GM12878 (cell line): ENCODE data around the gene ATP6V1A. TPM values are rescaled to one million over a fixed set of nuclear protein-coding genes. Genes with fewer than 3 reads are reported as not detected.

Experiments used
- ATAC-seq: fragments of 200-7000 bp; cut with Tn5 transposase; 3 replicates; pipeline ENCODE4 v1.9.1; 2020; ENCODE audit warnings: mild to moderate bottlenecking, moderate library complexity
- BruUV-seq: library from RNA; stranded (reverse); fragments of 400-500 nt; replicated peaks from 2 replicates; lab custom pipeline; 2021; lab: Mats Ljungman, UMichigan
- CTCF ChIA-PET: fragments of 300-600 bp; sonication (Branson Sonifier 250); formaldehyde crosslinking; extraction: SDS; loops from one replicate; lab custom pipeline; 2021; ENCODE audit warnings: inconsistent platforms; lab: Yijun Ruan, JAX
- POLR2A ChIA-PET: fragments of 350-600 bp; formaldehyde crosslinking; extraction: SDS; loops from one replicate; lab custom pipeline; 2021; ENCODE audit warnings: inconsistent platforms; lab: Charles Lee
- RAD21 ChIA-PET: fragments of 300-600 bp; sonication (Branson Sonifier 250); formaldehyde crosslinking; loops from one replicate; lab custom pipeline; 2023; ENCODE audit warnings: antibody characterized with exemption; ENCODE audit not compliant: unreplicated experiment; lab: Charles Lee
- SMC1A ChIA-PET: fragments of 300-600 bp; sonication (Branson Sonifier 250); formaldehyde crosslinking; loops from one replicate; lab custom pipeline; 2023; ENCODE audit not compliant: unreplicated experiment, uncharacterized antibody; lab: Charles Lee
- DNase-seq: peaks from one replicate; pipeline ENCODE4 v3.0.0-alpha.2; 2011; ENCODE audit warnings: low read depth, low spot score
- FAIRE-seq: peaks from 3 replicates; lab custom pipeline; 2011; peaks lifted over from hg19 to GRCh38; lab: Jason Lieb, UNC
- H2AFZ ChIP-seq: 2 replicates; pipeline ENCODE4 v1.6.0; 2011; ENCODE audit warnings: low read depth, low read length, control low read depth; ENCODE audit not compliant: control insufficient read depth
- H3K27ac ChIP-seq: 2 replicates; pipeline ENCODE4 v1.5.1; 2011; ENCODE audit warnings: control low read depth; ENCODE audit not compliant: control insufficient read depth, insufficient read depth
- H3K27me3 ChIP-seq, 2 experiments: replicated peaks in 1 of 2; 2 replicates each; pipeline versions ENCODE4 v1.6.0 to v1.6.1; 2011; ENCODE audit warnings: low read length in 1 of 2; ENCODE audit not compliant: control insufficient read depth in 2 of 2, insufficient read depth in 2 of 2
- H3K36me3 ChIP-seq, 2 experiments: 2 replicates each; pipeline ENCODE4 v1.5.1; 2011; ENCODE audit warnings: low read length in 1 of 2; ENCODE audit not compliant: control insufficient read depth in 2 of 2, insufficient read depth in 2 of 2
- H3K4me1 ChIP-seq: 2 replicates; pipeline ENCODE4 v1.6.1; 2011; ENCODE audit warnings: mild to moderate bottlenecking, low read length, moderate library complexity, mixed read lengths; ENCODE audit not compliant: control insufficient read depth, insufficient read depth
- H3K4me2 ChIP-seq: 2 replicates; pipeline ENCODE4 v1.6.0; 2011; ENCODE audit warnings: control low read depth; ENCODE audit not compliant: control insufficient read depth, insufficient read depth
- H3K4me3 ChIP-seq: fragments of 200-600 bp; sonication (generic); 2 replicates; pipeline ENCODE4 v1.5.1; 2016
- H3K79me2 ChIP-seq: 2 replicates; pipeline ENCODE4 v1.6.0; 2011; ENCODE audit warnings: low read length; ENCODE audit not compliant: control insufficient read depth, insufficient read depth
- H3K9ac ChIP-seq: 2 replicates; pipeline ENCODE4 v1.8.0; 2011; ENCODE audit warnings: low read length, control low read depth, mixed read lengths; ENCODE audit not compliant: control insufficient read depth, insufficient read depth
- H3K9me3 ChIP-seq: replicated peaks from 3 replicates; pipeline ENCODE4 v1.5.1; 2011; ENCODE audit warnings: mild to moderate bottlenecking, low read length; ENCODE audit not compliant: control insufficient read depth, insufficient read depth
- H4K20me1 ChIP-seq: 2 replicates; pipeline ENCODE4 v1.6.0; 2011; ENCODE audit not compliant: control insufficient read depth, insufficient read depth
- EGR1 ChIP-seq, 2 experiments: IDR thresholded peaks; 1 replicate in 1 of 2; 2 replicates in 1 of 2; pipeline ENCODE4 v1.6.1; 2011 to 2012; ENCODE audit warnings: low read depth in 2 of 2, low read length in 2 of 2, borderline replicate concordance in 1 of 2, mild to moderate bottlenecking in 1 of 2, moderate library complexity in 1 of 2
- ELK1 ChIP-seq: IDR thresholded peaks from 2 replicates; pipeline ENCODE4 v1.6.1; 2012; ENCODE audit warnings: low read depth, low read length, improper control_type of control experiment
- ETV6 ChIP-seq, 2 experiments: fragments of 450-650 bp in 1 of 2; IDR thresholded peaks in 1 of 2; conservative IDR thresholded peaks in 1 of 2; 2 replicates each; pipeline ENCODE4 v1.6.1; 2014; ENCODE audit warnings: antibody characterized with exemption in 1 of 2, borderline replicate concordance in 1 of 2, low read depth in 1 of 2, mild to moderate bottlenecking in 1 of 2, moderate library complexity in 1 of 2
- FOS ChIP-seq: IDR thresholded peaks from 3 replicates; pipeline ENCODE4 v1.6.1; 2011; ENCODE audit warnings: borderline replicate concordance; ENCODE audit not compliant: insufficient read length; ENCODE audit errors: extremely low read depth
- MXI1 ChIP-seq: fragments of 150-350 bp; IDR thresholded peaks from 2 replicates; pipeline ENCODE4 v1.6.1; 2011; ENCODE audit warnings: low read depth, mild to moderate bottlenecking, inconsistent platforms, low read length, improper control_type of control experiment
- MYC ChIP-seq: IDR thresholded peaks from 2 replicates; pipeline ENCODE4 v1.6.1; 2011; ENCODE audit warnings: mild to moderate bottlenecking, low read length, moderate library complexity, inconsistent platforms; ENCODE audit not compliant: insufficient read depth, insufficient replicate concordance, insufficient read length, severe bottlenecking
- NR2C2 ChIP-seq: IDR thresholded peaks from 2 replicates; pipeline ENCODE4 v1.6.1; 2011; ENCODE audit warnings: borderline replicate concordance, low read depth; ENCODE audit not compliant: control insufficient read depth, insufficient read length
- POLR2AphosphoS2 ChIP-seq: IDR thresholded peaks from 2 replicates; pipeline ENCODE4 v1.6.1; 2011; ENCODE audit warnings: low read depth, mild to moderate bottlenecking, low read length, improper control_type of control experiment, moderate library complexity
- USF2 ChIP-seq: IDR thresholded peaks from 2 replicates; pipeline ENCODE4 v1.6.1; 2011; ENCODE audit warnings: low read depth, low read length, improper control_type of control experiment, borderline replicate concordance
- ZBTB4 ChIP-seq: fragments of 450-650 bp; formaldehyde crosslinking; IDR thresholded peaks from 2 replicates; pipeline ENCODE4 v1.4.0; 2022; ENCODE audit warnings: mild to moderate bottlenecking, moderate library complexity
- ZNF24 ChIP-seq: fragments of 450-650 bp; IDR thresholded peaks from 2 replicates; pipeline ENCODE4 v1.6.1; 2017; ENCODE audit warnings: antibody characterized with exemption, mild to moderate bottlenecking
- ZNF687 ChIP-seq: fragments of 450-650 bp; IDR thresholded peaks from 2 replicates; pipeline ENCODE4 v1.6.1; 2017; ENCODE audit warnings: mild to moderate bottlenecking, moderate library complexity
- WGBS: methylation state at CpG from one replicate; pipeline ENCODE4 v1.1.6; 2016; ENCODE audit warnings: low lambda C conversion rate; ENCODE audit not compliant: insufficient replicate concordance, insufficient coverage; ENCODE audit errors: missing lambda C conversion rate; 5-methylcytosine and 5-hydroxymethylcytosine counted together
- in situ Hi-C: fragments of 300-500 bp; cut with MboI; formaldehyde crosslinking; loops from 9 replicates; pipeline ENCODE4 v1.14.3; 2018; ENCODE audit warnings: mixed read lengths
- intact Hi-C: fragments of 100-400 bp; cut with micrococcal nuclease; formaldehyde crosslinking; loops from one replicate; pipeline ENCODE4 v1.14.2; 2022; ENCODE audit not compliant: unreplicated experiment
- polyA plus RNA-seq, 11 experiments: library from polyadenylated mRNA; depleted of rRNA in 4 of 11; unstranded in 6 of 11; stranded (reverse) in 5 of 11; fragments of >200 nt; fragmentation: Nextera tagmentation in 4 of 11; fragmentation: Illumina TruSeq in 1 of 11; extraction: Ambion mirVana in 4 of 11; extraction: Trizol in 1 of 11; gene quantifications; 1 replicate in 1 of 11; 2 replicates in 10 of 11; pipeline versions ENCODE4 v1.2.1 to v1.2.3, GENCODE V29; 2011 to 2016; ENCODE audit warnings: inconsistent platforms in 2 of 11, missing spikeins in 2 of 11, low read depth in 1 of 11
- total RNA-seq, 4 experiments: library from RNA; depleted of rRNA in 3 of 4; stranded (reverse); fragments of >200 nt in 3 of 4; fragmentation: Illumina TruSeq in 1 of 4; extraction: Trizol in 1 of 4; gene quantifications; 2 replicates each; pipeline versions ENCODE4 v1.2.1 to v1.2.3, GENCODE V29; 2013 to 2021

ATP6V1A gene
- total and polyA plus RNA-seq, 10 of the 15 experiments (the other 5 are each of a cell fraction or from before 2014, with no cell fraction given): 22.4 to 65.8 (median 47.7) TPM

GRCh38 chr3:113698213-113698742, 48.6 kb upstream of the ATP6V1A start:
- peaks cover 21% of the 10 kb centered on the region for H3K79me2 ChIP-seq
- H3K4me2 ChIP-seq: peak overlapping the region; percentile 95
- in situ Hi-C loops (no loop called here), intact Hi-C loops (no loop called here)
- FAIRE-seq (no peak), DNase-seq (no peak), ATAC-seq (no peak)
- no peaks in the 10 kb centered on the region for H3K9me3 ChIP-seq
- no peak overlapping the region for H3K27ac ChIP-seq
- H3K4me1 ChIP-seq: peaks cover 8% of the 10 kb centered on the region; the same call in 1 of the 2 replicates
- H3K9ac ChIP-seq: no peak overlapping the region
- no peaks in the 10 kb centered on the region for H4K20me1 ChIP-seq
- SMC1A ChIA-PET: interaction anchor here (1.2 to 1.4 kb wide), 3 partner anchors 26 to 121 kb away, joined by 3 to 4 read pairs (median 3); no protein-coding TSS in a partner anchor
- no TSS peak for BruUV-seq
- CTCF ChIA-PET: interaction anchor here (0.9 to 3.3 kb wide), 5 partner anchors 31 to 203 kb away, joined by 3 to 18 read pairs (median 4); partner anchors contain the start of gene NAA50
- RAD21 ChIA-PET: interaction anchor here (0.7 to 1.2 kb wide), 4 partner anchors 40 to 711 kb away, joined by 3 read pairs; no protein-coding TSS in a partner anchor
- no peak overlapping the region; the same call in 1 of the 2 replicates for H2AFZ ChIP-seq
- POLR2A ChIA-PET: interaction anchor here (1.5 kb wide), 1 partner anchor 43 kb away, joined by 6 read pairs; no protein-coding TSS in a partner anchor
- 96% methylated on average over 6 of the region's 6 CpGs for WGBS
- H3K27me3 ChIP-seq: no peaks in the 10 kb centered on the region
- H3K4me3 ChIP-seq: peak overlapping the region; percentile 88; the same call in 1 of the 2 replicates
- no peaks in the 10 kb centered on the region; a peak in 1 of 4 replicates for H3K36me3 ChIP-seq
- no peak for TF ChIP-seq FOS
- TF ChIP-seq ZNF24: no peak
- no peak for TF ChIP-seq ZBTB4 (CRISPR knock-in tag)
- TF ChIP-seq ETV6 (conservative IDR thresholded peaks at IDR 0.05 in 1 of 2, IDR thresholded peaks at IDR 0.05 in 1 of 2; ENCODE audit: borderline replicate concordance in 1 of 2, low read depth in 1 of 2): no peak
- no peak for TF ChIP-seq ELK1
- no peak for TF ChIP-seq USF2
- TF ChIP-seq ZNF687: no peak
- TF ChIP-seq MXI1: no peak
- no peak for TF ChIP-seq EGR1 (IDR thresholded peaks at IDR 0.05; ENCODE audit: borderline replicate concordance in 1 of 2, low read depth in 2 of 2, low read length in 2 of 2)
- no peak for TF ChIP-seq MYC
- no peak for TF ChIP-seq NR2C2
- TF ChIP-seq POLR2AphosphoS2: no peak
